A549 (cell line): ENCODE results near the gene GDF7.

Experiments
- BCL3 ChIP-seq: fragments of >200 bp; sonication (Bioruptor Twin); formaldehyde crosslinking; IDR thresholded peaks from 3 replicates; pipeline ENCODE4 v1.6.1; 2016
- BHLHE40 ChIP-seq: IDR thresholded peaks from 2 replicates; pipeline ENCODE4 v1.6.1; 2012; ENCODE audit warnings: low read depth, low read length, inconsistent platforms
- EHF ChIP-seq: fragments of 250-450 bp; sonication (Bioruptor Pico); IDR thresholded peaks from 2 replicates; pipeline ENCODE4 v1.5.0; 2020; ENCODE audit warnings: mild to moderate bottlenecking
- KDM1A ChIP-seq: fragments of 200-600 bp; sonication (generic); IDR thresholded peaks from 2 replicates; pipeline ENCODE4 v1.6.1; 2016; ENCODE audit warnings: low read depth, mild to moderate bottlenecking
- MAFK ChIP-seq: fragments of 450-650 bp; IDR thresholded peaks from 2 replicates; pipeline ENCODE4 v1.6.1; 2014; ENCODE audit not compliant: partially characterized antibody
- POLR2A ChIP-seq: IDR thresholded peaks from 2 replicates; pipeline ENCODE4 v1.6.1; 2012; ENCODE audit warnings: mild to moderate bottlenecking, low read length
- RAD21 ChIP-seq, 2 experiments: fragments of >200 bp in 1 of 2; sonication (Bioruptor Twin) in 1 of 2; formaldehyde crosslinking in 1 of 2; IDR thresholded peaks in 1 of 2; conservative IDR thresholded peaks in 1 of 2; 2 replicates in 1 of 2; 3 replicates in 1 of 2; pipeline ENCODE4 v1.6.1; 2012 to 2018; ENCODE audit warnings: inconsistent platforms in 1 of 2
- RFX5 ChIP-seq: fragments of 450-650 bp; IDR thresholded peaks from 2 replicates; pipeline ENCODE4 v1.7.1; 2014; ENCODE audit warnings: antibody characterized with exemption, mild to moderate bottlenecking, moderate library complexity
- SMC3 ChIP-seq: fragments of >200 bp; sonication (Bioruptor Twin); formaldehyde crosslinking; IDR thresholded peaks from 3 replicates; pipeline ENCODE4 v1.6.1; 2018; ENCODE audit warnings: inconsistent platforms
- USF2 ChIP-seq: fragments of 450-650 bp; IDR thresholded peaks from 2 replicates; pipeline ENCODE4 v1.6.1; 2014; ENCODE audit warnings: antibody characterized with exemption
- TF ChIP-seq, protein P1 (sequence below): fragments of >200 bp; sonication (Bioruptor Twin); formaldehyde crosslinking; IDR thresholded peaks from 3 replicates; pipeline ENCODE4 v1.5.1; 2016
- TF ChIP-seq, protein P2 (sequence below): IDR thresholded peaks from 2 replicates; pipeline ENCODE4 v1.6.1; 2012; ENCODE audit warnings: low read depth, borderline replicate concordance
- TF ChIP-seq, protein P3 (sequence below): IDR thresholded peaks from 2 replicates; pipeline ENCODE4 v1.6.1; 2012

GRCh38 chr2:20620696-20621365, 46.1 kb upstream of the GDF7 start:
- TF ChIP-seq, protein P1, sequence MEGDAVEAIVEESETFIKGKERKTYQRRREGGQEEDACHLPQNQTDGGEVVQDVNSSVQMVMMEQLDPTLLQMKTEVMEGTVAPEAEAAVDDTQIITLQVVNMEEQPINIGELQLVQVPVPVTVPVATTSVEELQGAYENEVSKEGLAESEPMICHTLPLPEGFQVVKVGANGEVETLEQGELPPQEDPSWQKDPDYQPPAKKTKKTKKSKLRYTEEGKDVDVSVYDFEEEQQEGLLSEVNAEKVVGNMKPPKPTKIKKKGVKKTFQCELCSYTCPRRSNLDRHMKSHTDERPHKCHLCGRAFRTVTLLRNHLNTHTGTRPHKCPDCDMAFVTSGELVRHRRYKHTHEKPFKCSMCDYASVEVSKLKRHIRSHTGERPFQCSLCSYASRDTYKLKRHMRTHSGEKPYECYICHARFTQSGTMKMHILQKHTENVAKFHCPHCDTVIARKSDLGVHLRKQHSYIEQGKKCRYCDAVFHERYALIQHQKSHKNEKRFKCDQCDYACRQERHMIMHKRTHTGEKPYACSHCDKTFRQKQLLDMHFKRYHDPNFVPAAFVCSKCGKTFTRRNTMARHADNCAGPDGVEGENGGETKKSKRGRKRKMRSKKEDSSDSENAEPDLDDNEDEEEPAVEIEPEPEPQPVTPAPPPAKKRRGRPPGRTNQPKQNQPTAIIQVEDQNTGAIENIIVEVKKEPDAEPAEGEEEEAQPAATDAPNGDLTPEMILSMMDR = no peak
- TF ChIP-seq EHF (CRISPR knock-in tag) (no peak), KDM1A (no peak), RFX5 (no peak), BHLHE40 (no peak), MAFK (no peak), SMC3 (no peak), RAD21 (conservative IDR thresholded peaks at IDR 0.05 in 1 of 2, IDR thresholded peaks at IDR 0.05 in 1 of 2) (no peak), BCL3 (no peak), POLR2A (no peak), USF2 (no peak)
- TF ChIP-seq, protein P2, sequence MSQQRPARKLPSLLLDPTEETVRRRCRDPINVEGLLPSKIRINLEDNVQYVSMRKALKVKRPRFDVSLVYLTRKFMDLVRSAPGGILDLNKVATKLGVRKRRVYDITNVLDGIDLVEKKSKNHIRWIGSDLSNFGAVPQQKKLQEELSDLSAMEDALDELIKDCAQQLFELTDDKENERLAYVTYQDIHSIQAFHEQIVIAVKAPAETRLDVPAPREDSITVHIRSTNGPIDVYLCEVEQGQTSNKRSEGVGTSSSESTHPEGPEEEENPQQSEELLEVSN = no peak
- TF ChIP-seq, protein P3, sequence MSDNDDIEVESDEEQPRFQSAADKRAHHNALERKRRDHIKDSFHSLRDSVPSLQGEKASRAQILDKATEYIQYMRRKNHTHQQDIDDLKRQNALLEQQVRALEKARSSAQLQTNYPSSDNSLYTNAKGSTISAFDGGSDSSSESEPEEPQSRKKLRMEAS = no peak
